Measurements from ENCODE around the gene TAL2.

TAL2 gene

DNA sequence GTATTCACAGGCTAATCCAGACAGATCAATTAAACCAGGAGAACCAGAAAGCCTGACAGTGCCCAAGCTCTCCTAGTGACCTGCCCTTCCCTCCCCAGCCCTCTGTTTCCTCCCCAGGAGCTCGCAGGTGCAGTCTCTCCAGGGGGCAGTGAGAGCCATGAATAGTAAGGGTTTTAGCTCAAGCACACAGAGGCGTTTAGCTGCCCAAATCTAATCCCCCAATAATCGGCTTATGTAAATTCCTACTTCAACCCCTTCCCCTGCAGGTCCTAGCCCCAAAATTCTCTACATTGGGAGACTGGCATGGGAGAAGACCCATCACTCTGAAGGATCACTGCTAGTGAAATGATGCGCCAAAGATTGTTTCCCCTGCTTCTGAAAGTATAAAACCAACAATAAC lies 10.5 kb upstream of the TAL2 start:
- Histone ChIP-seq H3K9ac (ENCODE audit: low read length) (no peak overlapping the region), H3K36me3 (ENCODE audit: control insufficient read depth, insufficient read depth, low read length, severe bottlenecking) (no peaks in the 10 kb centered on the region), H3K4me3 (ENCODE audit: low read length) (no peak overlapping the region), H3K9me3 (ENCODE audit: control insufficient read depth, low read length) (no peaks in the 10 kb centered on the region), H3K27me3 (replicated peaks; ENCODE audit: control insufficient read depth, insufficient read depth, low read length) (peaks cover 21% of the 10 kb centered on the region), H3K4me1 (ENCODE audit: control insufficient read depth, insufficient read depth, low read length) (peaks cover 17% of the 10 kb centered on the region)
- no peak for DNase-seq (ENCODE audit: low read depth)

DNA sequence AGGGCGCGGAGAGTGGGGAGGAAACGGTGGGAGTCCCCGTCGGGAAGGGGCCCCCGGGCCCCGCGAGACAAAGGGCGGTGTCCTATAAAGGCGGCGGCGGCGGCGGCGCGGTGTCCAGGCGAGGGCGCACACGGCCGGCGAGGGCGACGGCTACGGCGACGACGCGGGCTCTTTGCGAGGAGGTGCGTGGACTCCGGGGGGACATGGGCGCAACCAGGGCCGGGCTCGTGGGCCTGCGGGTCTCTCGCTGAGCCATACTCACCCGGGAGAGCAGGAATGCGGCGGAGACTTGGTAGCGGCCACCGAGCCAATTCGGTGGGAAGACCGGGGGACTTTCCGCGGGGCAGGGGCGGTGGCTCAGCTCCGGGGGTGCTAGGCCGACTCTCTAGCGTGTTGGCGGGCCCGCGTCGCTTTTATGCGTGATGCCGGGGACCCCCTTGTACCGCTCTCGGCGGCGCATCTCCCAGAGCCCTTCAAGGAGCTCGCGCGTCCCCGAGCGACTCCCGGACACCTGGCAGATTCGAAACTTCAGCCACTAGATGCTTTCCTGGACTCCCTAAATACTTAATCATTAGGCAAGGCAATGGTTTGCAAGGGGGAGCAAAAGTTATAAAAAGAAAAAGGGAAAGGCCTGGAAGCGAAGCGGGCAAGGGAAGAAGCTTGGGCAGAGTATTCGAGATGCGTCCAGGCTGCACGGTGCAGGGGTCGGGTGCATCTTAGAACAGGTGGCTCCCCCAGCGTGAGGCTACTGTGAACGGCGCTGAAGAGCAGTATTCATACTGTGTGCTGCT lies 5.9 kb upstream of the TAL2 start:
- Histone ChIP-seq H3K27me3 (replicated peaks; ENCODE audit: control insufficient read depth, insufficient read depth, low read length) (peaks cover 30% of the 10 kb centered on the region), H3K36me3 (ENCODE audit: control insufficient read depth, insufficient read depth, low read length, severe bottlenecking) (no peaks in the 10 kb centered on the region), H3K9me3 (ENCODE audit: control insufficient read depth, low read length) (no peaks in the 10 kb centered on the region), H3K9ac (ENCODE audit: low read length) (no peak overlapping the region), H3K4me1 (ENCODE audit: control insufficient read depth, insufficient read depth, low read length) (peaks cover 5% of the 10 kb centered on the region), H3K4me3 (ENCODE audit: low read length) (peak overlapping the region; percentile 76)
- DNase-seq (ENCODE audit: low read depth) = peak; percentile 55

GRCh38 chr9:105658351-105658750 lies 3.9 kb upstream of the TAL2 start:
- peaks cover 30% of the 10 kb centered on the region for H3K27me3 ChIP-seq (replicated peaks; ENCODE audit: control insufficient read depth, insufficient read depth, low read length)
- H3K4me1 ChIP-seq (ENCODE audit: control insufficient read depth, insufficient read depth, low read length) = peaks cover 5% of the 10 kb centered on the region
- no peaks in the 10 kb centered on the region for H3K9me3 ChIP-seq (ENCODE audit: control insufficient read depth, low read length)
- no peak for DNase-seq (ENCODE audit: low read depth)
- no peaks in the 10 kb centered on the region for H3K36me3 ChIP-seq (ENCODE audit: control insufficient read depth, insufficient read depth, low read length, severe bottlenecking)
- H3K4me3 ChIP-seq (ENCODE audit: low read length) = no peak overlapping the region
- no peak overlapping the region for H3K9ac ChIP-seq (ENCODE audit: low read length)

DNA sequence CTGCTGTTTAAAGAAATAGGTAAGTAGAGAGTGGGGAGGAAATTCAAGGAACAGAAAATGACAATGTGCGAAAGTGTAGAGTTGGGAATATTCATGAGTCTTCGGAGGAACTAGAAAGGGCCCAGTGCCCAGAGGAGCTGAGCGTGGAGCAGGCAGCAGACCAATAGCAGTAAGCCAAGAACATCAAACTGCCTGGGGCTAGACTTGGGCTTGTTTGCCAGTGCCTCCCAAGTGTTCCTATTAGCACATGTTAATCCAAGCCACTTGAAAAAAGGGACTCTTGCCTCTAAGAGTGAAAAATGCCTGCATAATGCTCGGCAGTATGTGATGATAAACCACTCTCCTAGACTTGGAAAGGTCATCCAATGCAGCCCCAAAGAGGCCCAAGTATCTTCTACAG lies 1.2 kb upstream of the TAL2 start:
- Histone ChIP-seq H3K9me3 (ENCODE audit: control insufficient read depth, low read length) (no peaks in the 10 kb centered on the region), H3K27me3 (replicated peaks; ENCODE audit: control insufficient read depth, insufficient read depth, low read length) (peaks cover 15% of the 10 kb centered on the region), H3K4me1 (ENCODE audit: control insufficient read depth, insufficient read depth, low read length) (peaks cover 5% of the 10 kb centered on the region), H3K4me3 (ENCODE audit: low read length) (no peak overlapping the region), H3K36me3 (ENCODE audit: control insufficient read depth, insufficient read depth, low read length, severe bottlenecking) (no peaks in the 10 kb centered on the region), H3K9ac (ENCODE audit: low read length) (no peak overlapping the region)
- DNase-seq (ENCODE audit: low read depth) = no peak

DNA sequence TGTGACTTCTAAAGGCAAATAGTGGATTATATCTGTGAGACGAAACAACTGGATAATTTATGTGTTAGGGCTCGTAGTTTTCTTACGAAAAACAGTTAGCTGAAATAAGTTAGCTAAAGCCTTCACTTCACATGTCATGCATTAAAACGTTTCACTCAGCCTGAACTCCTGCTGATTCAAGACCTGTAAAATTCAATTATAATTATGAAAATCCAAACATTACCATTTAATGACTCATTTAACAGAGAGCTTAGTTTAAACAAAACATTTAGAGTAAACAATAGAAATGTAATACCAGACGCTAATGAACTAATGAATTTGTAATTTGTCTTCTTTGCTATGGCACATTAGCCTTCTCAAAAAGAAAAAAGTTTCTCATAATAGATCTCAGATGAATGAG lies 1.7 kb downstream of the TAL2 start:
- DNase-seq (ENCODE audit: low read depth) = no peak
- no peaks in the 10 kb centered on the region for H3K27me3 ChIP-seq (replicated peaks; ENCODE audit: control insufficient read depth, insufficient read depth, low read length)
- H3K9ac ChIP-seq (ENCODE audit: low read length) = no peak overlapping the region
- no peaks in the 10 kb centered on the region for H3K36me3 ChIP-seq (ENCODE audit: control insufficient read depth, insufficient read depth, low read length, severe bottlenecking)
- no peak overlapping the region for H3K4me3 ChIP-seq (ENCODE audit: low read length)
- H3K9me3 ChIP-seq (ENCODE audit: control insufficient read depth, low read length) = no peaks in the 10 kb centered on the region
- H3K4me1 ChIP-seq (ENCODE audit: control insufficient read depth, insufficient read depth, low read length) = no peaks in the 10 kb centered on the region

DNA sequence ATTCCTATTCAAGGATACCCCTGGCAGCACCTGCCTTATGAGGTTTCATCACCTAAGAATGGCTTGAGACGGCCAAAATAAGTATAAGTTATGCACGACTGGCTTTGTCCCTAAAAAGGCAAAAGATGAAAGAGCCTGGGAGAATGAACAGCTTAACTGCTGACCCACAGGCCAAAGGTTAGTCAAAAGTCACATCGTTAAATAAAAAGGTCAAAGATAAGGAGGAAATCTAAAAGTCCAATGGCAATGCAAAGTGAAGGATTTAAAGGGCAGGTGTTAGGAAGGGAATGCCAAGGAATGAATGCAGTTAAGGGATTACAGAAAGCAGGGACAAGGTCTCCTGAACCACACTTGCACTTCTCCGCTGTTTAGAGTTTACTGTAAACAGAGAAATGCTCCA lies 5.6 kb downstream of the TAL2 start:
- H3K4me3 ChIP-seq (ENCODE audit: low read length) = no peak overlapping the region
- H3K9me3 ChIP-seq (ENCODE audit: control insufficient read depth, low read length) = no peaks in the 10 kb centered on the region
- no peak for DNase-seq (ENCODE audit: low read depth)
- no peak overlapping the region for H3K9ac ChIP-seq (ENCODE audit: low read length)
- no peaks in the 10 kb centered on the region for H3K27me3 ChIP-seq (replicated peaks; ENCODE audit: control insufficient read depth, insufficient read depth, low read length)
- no peaks in the 10 kb centered on the region for H3K4me1 ChIP-seq (ENCODE audit: control insufficient read depth, insufficient read depth, low read length)
- H3K36me3 ChIP-seq (ENCODE audit: control insufficient read depth, insufficient read depth, low read length, severe bottlenecking) = no peaks in the 10 kb centered on the region

DNA sequence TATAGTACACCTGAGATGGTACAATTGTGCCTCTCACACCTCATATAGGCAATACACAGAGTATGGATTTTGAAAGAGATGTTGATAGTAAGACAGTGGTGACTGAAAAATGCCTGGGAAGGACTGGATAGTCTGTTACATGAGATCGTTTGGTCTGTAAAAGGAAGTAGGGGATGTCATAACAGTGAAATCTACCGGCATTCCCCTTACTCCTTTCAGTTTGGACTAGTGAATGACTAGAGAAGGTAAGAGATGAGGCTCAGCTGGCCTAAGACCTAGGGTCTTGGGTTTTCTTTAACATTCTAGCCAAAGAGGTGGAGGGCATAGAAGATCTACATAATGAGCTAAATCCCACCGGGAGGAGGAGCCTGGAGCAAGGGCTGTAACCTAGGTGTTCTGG lies 8.1 kb downstream of the TAL2 start:
- Histone ChIP-seq H3K36me3 (ENCODE audit: control insufficient read depth, insufficient read depth, low read length, severe bottlenecking) (no peaks in the 10 kb centered on the region), H3K4me3 (ENCODE audit: low read length) (no peak overlapping the region), H3K9me3 (ENCODE audit: control insufficient read depth, low read length) (no peaks in the 10 kb centered on the region), H3K4me1 (ENCODE audit: control insufficient read depth, insufficient read depth, low read length) (no peaks in the 10 kb centered on the region), H3K27me3 (replicated peaks; ENCODE audit: control insufficient read depth, insufficient read depth, low read length) (no peaks in the 10 kb centered on the region), H3K9ac (ENCODE audit: low read length) (no peak overlapping the region)
- no peak for DNase-seq (ENCODE audit: low read depth)

GRCh38 chr9:105670775-105671174 lies 8.5 kb downstream of the TAL2 start:
- H3K27me3 ChIP-seq (replicated peaks; ENCODE audit: control insufficient read depth, insufficient read depth, low read length) = no peaks in the 10 kb centered on the region
- no peaks in the 10 kb centered on the region for H3K9me3 ChIP-seq (ENCODE audit: control insufficient read depth, low read length)
- H3K36me3 ChIP-seq (ENCODE audit: control insufficient read depth, insufficient read depth, low read length, severe bottlenecking) = no peaks in the 10 kb centered on the region
- no peak overlapping the region for H3K9ac ChIP-seq (ENCODE audit: low read length)
- no peak for DNase-seq (ENCODE audit: low read depth)
- no peak overlapping the region for H3K4me3 ChIP-seq (ENCODE audit: low read length)
- H3K4me1 ChIP-seq (ENCODE audit: control insufficient read depth, insufficient read depth, low read length) = no peaks in the 10 kb centered on the region

DNA sequence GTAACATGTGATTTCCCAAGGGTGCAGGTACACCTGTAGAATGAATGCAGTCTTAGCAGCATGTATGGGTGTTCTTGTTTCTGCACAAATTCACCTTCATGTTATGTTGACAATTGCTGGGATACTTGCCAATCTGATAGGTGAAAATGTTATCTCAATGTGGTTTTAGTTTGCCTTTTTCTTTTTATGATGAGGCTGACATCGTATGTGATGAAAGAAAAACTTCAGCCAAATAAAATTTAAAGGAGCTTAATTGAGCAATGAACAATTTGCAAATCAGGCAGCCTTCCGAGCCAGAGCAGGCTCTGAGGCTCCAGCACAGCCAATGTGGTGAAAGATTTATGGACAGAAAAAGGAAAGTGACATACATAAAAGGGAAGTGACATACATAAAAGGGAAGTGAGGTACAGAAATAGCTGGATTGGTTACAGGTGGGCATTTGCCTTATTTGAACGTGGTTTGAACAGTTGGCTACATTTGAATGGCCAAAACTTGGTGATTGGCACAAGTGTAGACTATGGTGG lies 10.5 kb downstream of the TAL2 start:
- Histone ChIP-seq H3K36me3 (ENCODE audit: control insufficient read depth, insufficient read depth, low read length, severe bottlenecking) (no peaks in the 10 kb centered on the region), H3K9ac (ENCODE audit: low read length) (no peak overlapping the region), H3K9me3 (ENCODE audit: control insufficient read depth, low read length) (no peaks in the 10 kb centered on the region), H3K4me3 (ENCODE audit: low read length) (no peak overlapping the region), H3K4me1 (ENCODE audit: control insufficient read depth, insufficient read depth, low read length) (no peaks in the 10 kb centered on the region), H3K27me3 (replicated peaks; ENCODE audit: control insufficient read depth, insufficient read depth, low read length) (no peaks in the 10 kb centered on the region)
- DNase-seq (ENCODE audit: low read depth) = no peak

- H3K9ac ChIP-seq (ENCODE audit: low read length) = no peak overlapping the region
- H3K4me1 ChIP-seq (ENCODE audit: control insufficient read depth, insufficient read depth, low read length) = no peaks in the 10 kb centered on the region
- H3K27me3 ChIP-seq (replicated peaks; ENCODE audit: control insufficient read depth, insufficient read depth, low read length) = no peaks in the 10 kb centered on the region
- DNase-seq (ENCODE audit: low read depth) = no peak
- no peak overlapping the region for H3K4me3 ChIP-seq (ENCODE audit: low read length)
- H3K9me3 ChIP-seq (ENCODE audit: control insufficient read depth, low read length) = no peaks in the 10 kb centered on the region
- H3K36me3 ChIP-seq (ENCODE audit: control insufficient read depth, insufficient read depth, low read length, severe bottlenecking) = no peaks in the 10 kb centered on the region
Observed at GRCh38 chr9:105673850-105674387, 11.7 kb downstream of the TAL2 start.

GRCh38 chr9:105676351-105676923 lies 14.2 kb downstream of the TAL2 start:
- Histone ChIP-seq H3K4me1 (ENCODE audit: control insufficient read depth, insufficient read depth, low read length) (no peaks in the 10 kb centered on the region), H3K27me3 (replicated peaks; ENCODE audit: control insufficient read depth, insufficient read depth, low read length) (no peaks in the 10 kb centered on the region), H3K9ac (ENCODE audit: low read length) (no peak overlapping the region)

More at GRCh38 chr9:105676351-105676923, 14.2 kb downstream of the TAL2 start:
- Histone ChIP-seq H3K36me3 (ENCODE audit: control insufficient read depth, insufficient read depth, low read length, severe bottlenecking) (no peaks in the 10 kb centered on the region), H3K9me3 (ENCODE audit: control insufficient read depth, low read length) (no peaks in the 10 kb centered on the region), H3K4me3 (ENCODE audit: low read length) (no peak overlapping the region)
- DNase-seq (ENCODE audit: low read depth) = no peak
